Astrocyte of the spinal cord (primary cell): ENCODE measurements around the gene AKR1C1.
"Not testable (repeated sequence)": the region's sequence is repeated elsewhere in the genome, so short reads cannot be mapped to it uniquely, and the experiment has no call there.

Experiments
- DNase-seq: peaks from one replicate; pipeline ENCODE4 v3.0.0; 2011; ENCODE audit warnings: low read depth, low spot score
- H3K4me3 ChIP-seq: 2 replicates; pipeline ENCODE4 v1.5.1; 2011; ENCODE audit warnings: low read depth, mild to moderate bottlenecking, low read length, moderate library complexity
- CTCF ChIP-seq: IDR thresholded peaks from 2 replicates; pipeline ENCODE4 v1.5.1; 2012; ENCODE audit warnings: low read depth, mild to moderate bottlenecking, low read length, inconsistent platforms
- in situ Hi-C: cut with HindIII; loops from 2 replicates; pipeline ENCODE4 v1.10.0; 2017; ENCODE audit warnings: low sequenced_read_pairs

Gene AKR1C1

GRCh38 chr10:5014936-5015335, 51.7 kb downstream of the AKR1C1 start:
- in situ Hi-C loops = no loop called here
- H3K4me3 ChIP-seq = no peak overlapping the region
- DNase-seq = no peak
- TF ChIP-seq CTCF = peak; percentile 4

DNA sequence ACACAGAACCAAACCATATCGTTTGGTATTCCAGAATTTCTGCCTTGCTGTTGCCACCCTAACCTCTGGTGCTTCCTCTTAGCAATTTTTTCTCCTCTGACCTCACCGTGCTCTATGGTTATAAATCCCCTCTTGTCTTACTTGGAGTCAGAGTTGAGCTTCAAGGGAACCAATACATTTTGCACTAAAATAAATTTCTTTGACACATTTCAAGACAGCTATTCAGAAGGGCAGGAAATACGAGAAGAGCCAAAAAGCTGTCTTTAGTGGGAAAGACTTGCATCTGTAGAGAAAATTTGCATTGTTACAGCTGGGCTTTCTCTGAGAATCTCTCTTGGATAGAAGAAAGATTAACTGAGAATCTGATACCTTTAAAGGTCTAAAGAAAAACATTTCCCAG, 54.9 kb downstream of the AKR1C1 start:
- no peak overlapping the region for H3K4me3 ChIP-seq
- no peak for TF ChIP-seq CTCF
- in situ Hi-C loops = no loop called here
- DNase-seq = no peak

- peak; percentile 14 for DNase-seq
- in situ Hi-C loops, H3K4me3 ChIP-seq: not testable (repeated sequence)
Observed at GRCh38 chr10:5018671-5019277, 55.6 kb downstream of the AKR1C1 start.

GRCh38 chr10:5019770-5020612, 56.8 kb downstream of the AKR1C1 start:
- H3K4me3 ChIP-seq, in situ Hi-C loops, DNase-seq: not testable (repeated sequence)

More at GRCh38 chr10:5018671-5019277, 55.6 kb downstream of the AKR1C1 start:
- peak; percentile 7 for TF ChIP-seq CTCF

DNA sequence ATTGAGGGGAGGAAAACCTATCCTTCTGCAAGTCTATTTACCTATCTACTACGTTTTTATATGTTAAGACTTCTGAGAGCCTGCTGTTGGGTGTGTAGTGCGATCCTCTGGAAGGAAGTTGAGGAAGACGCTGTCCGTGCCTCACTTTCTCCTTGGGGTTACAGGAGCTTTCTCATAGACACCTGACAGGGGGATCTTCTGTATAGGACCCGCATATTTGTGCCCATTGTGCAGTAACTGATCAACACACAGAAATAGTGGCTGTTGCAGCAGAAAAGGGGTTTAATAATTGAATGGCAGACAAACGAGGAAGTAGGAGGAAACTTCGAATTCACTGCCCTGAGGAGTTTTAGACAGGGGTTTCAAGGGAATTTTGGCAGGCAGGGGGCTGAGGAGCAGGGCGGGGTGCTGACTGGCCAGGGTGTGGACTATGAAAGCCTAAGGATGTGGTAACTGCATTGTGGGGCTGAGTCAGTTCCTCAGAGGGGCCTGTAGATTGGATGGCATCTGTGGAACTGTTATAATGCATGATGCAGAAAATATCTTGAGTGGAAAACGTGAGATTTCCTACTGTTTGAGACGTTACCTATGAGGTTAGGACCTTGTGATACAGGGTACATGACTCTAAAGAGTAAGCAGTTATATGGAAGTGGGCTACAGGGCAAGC, 58.5 kb downstream of the AKR1C1 start:
- in situ Hi-C loops, DNase-seq, H3K4me3 ChIP-seq: not testable (repeated sequence)

GRCh38 chr10:5023177-5023805, 60.1 kb downstream of the AKR1C1 start:
- no peak for DNase-seq
- no peak for TF ChIP-seq CTCF
- H3K4me3 ChIP-seq = no peak overlapping the region
- in situ Hi-C loops = no loop called here

DNA sequence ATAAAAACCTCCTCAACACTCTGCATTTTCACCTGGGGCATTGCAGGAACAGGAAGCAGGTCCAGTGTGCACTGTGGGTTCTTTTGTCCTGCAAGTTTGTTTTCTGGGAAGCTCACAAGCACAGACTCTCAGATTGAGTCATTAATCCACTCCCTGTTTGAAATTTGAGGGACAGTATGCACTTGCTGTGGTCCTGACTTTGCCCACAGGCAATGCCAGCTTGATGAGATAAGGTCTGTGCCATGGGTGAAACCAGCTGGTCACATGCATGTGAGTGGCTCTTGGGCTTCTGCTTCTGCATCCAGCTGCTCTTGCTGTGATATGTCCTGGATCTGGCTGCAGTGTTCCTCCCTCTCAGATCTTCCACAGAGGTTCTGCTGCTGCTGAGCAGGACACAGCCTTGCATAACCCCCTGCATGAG, 62.3 kb downstream of the AKR1C1 start:
- DNase-seq, in situ Hi-C loops, H3K4me3 ChIP-seq: not testable (repeated sequence)
